ENCODE results near the gene FAM107B. TPM values are rescaled to one million over a fixed set of nuclear protein-coding genes. Genes with fewer than 3 reads are reported as not detected.

The FAM107B gene
- total and polyA plus RNA-seq, 2 of the 13 experiments (the other 11 are each of a cell fraction or from before 2014, with no cell fraction given) = 15.7 to 24.8 TPM

DNA sequence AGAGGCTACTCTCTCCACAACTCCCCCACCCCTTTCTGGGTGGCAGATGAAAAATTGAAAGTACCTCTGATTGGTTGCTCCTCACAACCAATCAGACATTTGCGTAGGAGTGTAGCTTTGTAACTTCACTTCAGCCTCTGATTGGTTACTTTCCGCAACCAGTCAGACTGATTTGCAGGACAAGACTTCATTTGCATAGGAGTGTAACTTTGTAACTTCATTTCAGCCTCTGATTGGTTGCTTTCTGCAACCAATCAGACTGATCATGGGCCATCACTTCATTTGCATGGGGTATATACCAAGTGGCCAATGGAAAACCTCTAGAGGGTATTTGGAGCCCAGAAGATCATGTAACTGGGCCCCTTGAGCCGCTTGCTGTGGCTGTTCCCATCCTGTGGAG lies 37.6 kb upstream of the FAM107B start:
- peak overlapping the region in 1 of 3 experiments; percentile 43; a peak in 2 of 6 replicates for H3K4me3 ChIP-seq (replicated peaks in 1 of 3; ENCODE audit: insufficient read depth in 1 of 3, low read depth in 2 of 3, low read length in 3 of 3)
- H3K79me2 ChIP-seq (ENCODE audit: insufficient read depth, low read length) = no peaks in the 10 kb centered on the region
- H3K27me3 ChIP-seq (ENCODE audit: control insufficient read depth in 1 of 2, insufficient read depth in 2 of 2, low read length in 2 of 2) = no peaks in the 10 kb centered on the region; a peak in 1 of 5 replicates
- no peaks in the 10 kb centered on the region for H3K36me3 ChIP-seq (replicated peaks in 1 of 2; ENCODE audit: control insufficient read depth in 1 of 2, insufficient read depth in 2 of 2, low read length in 2 of 2)
- FAIRE-seq (no peak), DNase-seq (ENCODE audit: low spot score) (peak; percentile 74), ATAC-seq (peak; percentile 95)
- H3K4me2 ChIP-seq (ENCODE audit: low read depth, low read length) = peak overlapping the region; percentile 46
- no TSS peak for BruUV-seq (replicated peaks)
- no peak overlapping the region for H3K9ac ChIP-seq (ENCODE audit: insufficient read depth, low read depth, low read length)
- in situ Hi-C loops (cut with HindIII; ENCODE audit: extremely low pct_ligation_motif_present, low pct_unique_long_range_greater_than_20kb) (loop anchor here (25.0 kb wide), 1 partner anchor 625 kb away; no protein-coding TSS in a partner anchor), intact Hi-C loops (cut with micrococcal nuclease; ENCODE audit: unreplicated experiment) (no loop called here)
- CTCF ChIA-PET (ENCODE audit: low intra/inter-chr PET ratio, low total read pairs) = no interaction called here
- H3K27ac ChIP-seq (ENCODE audit: extremely low read length, insufficient read depth, low read length) = no peak overlapping the region
- H3K9me3 ChIP-seq (ENCODE audit: low read length) = no peaks in the 10 kb centered on the region
- POLR2A ChIA-PET = no interaction called here
- WGBS (ENCODE audit: low lambda C conversion rate) = 65% methylated on average over 3 of the region's 3 CpGs
- no peak overlapping the region for H2AFZ ChIP-seq (ENCODE audit: low read length)
- H4K20me1 ChIP-seq (ENCODE audit: insufficient read depth, low read length) = no peaks in the 10 kb centered on the region
- 0 out of 2 replicates have a peak, but pooled peaks cover 7% of the 10 kb centered on the region for H3K4me1 ChIP-seq (ENCODE audit: insufficient read depth, low read length)
- peak; percentile 66 for TF ChIP-seq NFYB (CRISPR knock-in tag; IDR thresholded peaks at IDR 0.05)
- 0 out of 2 replicates have a peak, but pooled peaks have one; percentile 48 for TF ChIP-seq DRAP1 (CRISPR knock-in tag; IDR thresholded peaks at IDR 0.05)
- 0 out of 2 replicates have a peak, but pooled peaks have one; percentile 29 for TF ChIP-seq DR1 (CRISPR knock-in tag; IDR thresholded peaks at IDR 0.05)
- no peak for TF ChIP-seq ZNF180 (CRISPR knock-in tag; IDR thresholded peaks at IDR 0.05; ENCODE audit: borderline replicate concordance, low read depth)
- no peak for TF ChIP-seq ZNF343 (CRISPR knock-in tag; IDR thresholded peaks at IDR 0.05)
- no peak for TF ChIP-seq NAIF1 (CRISPR knock-in tag; IDR thresholded peaks at IDR 0.05; ENCODE audit: borderline replicate concordance)
- no peak for TF ChIP-seq SOX6 (IDR thresholded peaks at IDR 0.05)
- TF ChIP-seq SOX6 (CRISPR knock-in tag; IDR thresholded peaks at IDR 0.05) = no peak
- 0 out of 2 replicates have a peak, but pooled peaks have one; percentile 32 for TF ChIP-seq SAP130 (CRISPR knock-in tag; IDR thresholded peaks at IDR 0.05; ENCODE audit: low read depth)
- no peak for TF ChIP-seq RBM39 (IDR thresholded peaks at IDR 0.05; ENCODE audit: low read depth, low read length, poor library complexity, severe bottlenecking)
- TF ChIP-seq NFRKB (IDR thresholded peaks at IDR 0.05) = no peak
- TF ChIP-seq RARG (CRISPR knock-in tag; IDR thresholded peaks at IDR 0.05; ENCODE audit: low read depth) = no peak
- TF ChIP-seq NFYC (CRISPR knock-in tag; IDR thresholded peaks at IDR 0.05) = peak; percentile 82
- no peak for TF ChIP-seq BCL6 (CRISPR knock-in tag; IDR thresholded peaks at IDR 0.05)
- no peak for TF ChIP-seq MIER2 (CRISPR knock-in tag; IDR thresholded peaks at IDR 0.05)
- no peak for TF ChIP-seq ZNF432 (CRISPR knock-in tag; IDR thresholded peaks at IDR 0.05; ENCODE audit: borderline replicate concordance)
- TF ChIP-seq, protein P1, sequence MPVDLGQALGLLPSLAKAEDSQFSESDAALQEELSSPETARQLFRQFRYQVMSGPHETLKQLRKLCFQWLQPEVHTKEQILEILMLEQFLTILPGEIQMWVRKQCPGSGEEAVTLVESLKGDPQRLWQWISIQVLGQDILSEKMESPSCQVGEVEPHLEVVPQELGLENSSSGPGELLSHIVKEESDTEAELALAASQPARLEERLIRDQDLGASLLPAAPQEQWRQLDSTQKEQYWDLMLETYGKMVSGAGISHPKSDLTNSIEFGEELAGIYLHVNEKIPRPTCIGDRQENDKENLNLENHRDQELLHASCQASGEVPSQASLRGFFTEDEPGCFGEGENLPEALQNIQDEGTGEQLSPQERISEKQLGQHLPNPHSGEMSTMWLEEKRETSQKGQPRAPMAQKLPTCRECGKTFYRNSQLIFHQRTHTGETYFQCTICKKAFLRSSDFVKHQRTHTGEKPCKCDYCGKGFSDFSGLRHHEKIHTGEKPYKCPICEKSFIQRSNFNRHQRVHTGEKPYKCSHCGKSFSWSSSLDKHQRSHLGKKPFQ (CRISPR knock-in tag; IDR thresholded peaks at IDR 0.05; ENCODE audit: insufficient replicate concordance) = no peak
- no peak for TF ChIP-seq PAWR (CRISPR knock-in tag; IDR thresholded peaks at IDR 0.05; ENCODE audit: borderline replicate concordance)
- TF ChIP-seq RCOR2 (CRISPR knock-in tag; IDR thresholded peaks at IDR 0.05) = no peak
- no peak for TF ChIP-seq ZNF205 (CRISPR knock-in tag; IDR thresholded peaks at IDR 0.05)
- TF ChIP-seq, protein P2, sequence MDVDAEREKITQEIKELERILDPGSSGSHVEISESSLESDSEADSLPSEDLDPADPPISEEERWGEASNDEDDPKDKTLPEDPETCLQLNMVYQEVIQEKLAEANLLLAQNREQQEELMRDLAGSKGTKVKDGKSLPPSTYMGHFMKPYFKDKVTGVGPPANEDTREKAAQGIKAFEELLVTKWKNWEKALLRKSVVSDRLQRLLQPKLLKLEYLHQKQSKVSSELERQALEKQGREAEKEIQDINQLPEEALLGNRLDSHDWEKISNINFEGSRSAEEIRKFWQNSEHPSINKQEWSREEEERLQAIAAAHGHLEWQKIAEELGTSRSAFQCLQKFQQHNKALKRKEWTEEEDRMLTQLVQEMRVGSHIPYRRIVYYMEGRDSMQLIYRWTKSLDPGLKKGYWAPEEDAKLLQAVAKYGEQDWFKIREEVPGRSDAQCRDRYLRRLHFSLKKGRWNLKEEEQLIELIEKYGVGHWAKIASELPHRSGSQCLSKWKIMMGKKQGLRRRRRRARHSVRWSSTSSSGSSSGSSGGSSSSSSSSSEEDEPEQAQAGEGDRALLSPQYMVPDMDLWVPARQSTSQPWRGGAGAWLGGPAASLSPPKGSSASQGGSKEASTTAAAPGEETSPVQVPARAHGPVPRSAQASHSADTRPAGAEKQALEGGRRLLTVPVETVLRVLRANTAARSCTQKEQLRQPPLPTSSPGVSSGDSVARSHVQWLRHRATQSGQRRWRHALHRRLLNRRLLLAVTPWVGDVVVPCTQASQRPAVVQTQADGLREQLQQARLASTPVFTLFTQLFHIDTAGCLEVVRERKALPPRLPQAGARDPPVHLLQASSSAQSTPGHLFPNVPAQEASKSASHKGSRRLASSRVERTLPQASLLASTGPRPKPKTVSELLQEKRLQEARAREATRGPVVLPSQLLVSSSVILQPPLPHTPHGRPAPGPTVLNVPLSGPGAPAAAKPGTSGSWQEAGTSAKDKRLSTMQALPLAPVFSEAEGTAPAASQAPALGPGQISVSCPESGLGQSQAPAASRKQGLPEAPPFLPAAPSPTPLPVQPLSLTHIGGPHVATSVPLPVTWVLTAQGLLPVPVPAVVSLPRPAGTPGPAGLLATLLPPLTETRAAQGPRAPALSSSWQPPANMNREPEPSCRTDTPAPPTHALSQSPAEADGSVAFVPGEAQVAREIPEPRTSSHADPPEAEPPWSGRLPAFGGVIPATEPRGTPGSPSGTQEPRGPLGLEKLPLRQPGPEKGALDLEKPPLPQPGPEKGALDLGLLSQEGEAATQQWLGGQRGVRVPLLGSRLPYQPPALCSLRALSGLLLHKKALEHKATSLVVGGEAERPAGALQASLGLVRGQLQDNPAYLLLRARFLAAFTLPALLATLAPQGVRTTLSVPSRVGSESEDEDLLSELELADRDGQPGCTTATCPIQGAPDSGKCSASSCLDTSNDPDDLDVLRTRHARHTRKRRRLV (CRISPR knock-in tag; IDR thresholded peaks at IDR 0.05) = no peak
